Right ventricle myocardium superior (tissue), 1 donor: ENCODE data around the gene HCFC1R1. TPM values are rescaled to one million over a fixed set of nuclear protein-coding genes. Genes with fewer than 3 reads are reported as not detected.

ENCODE experiments used
- ATAC-seq: fragments of 200-7000 bp; cut with Tn5 transposase; one replicate; pipeline ENCODE4 v1.9.1; 2020; ENCODE audit warnings: mild to moderate bottlenecking; ENCODE audit not compliant: poor library complexity
- DNase-seq: peaks from one replicate; pipeline ENCODE4 v3.0.0-alpha.2; 2020
- intact Hi-C: fragments of 100-400 bp; cut with DNase I; formaldehyde crosslinking; loops from one replicate; pipeline ENCODE4 v1.11.2; 2022
- total RNA-seq: library from RNA; stranded (reverse); fragmentation: NEBNext Ultra II Directional; extraction: Animal tissue kit (Norgen Biotek cat#: 25700); gene quantifications from one replicate; pipeline ENCODE4 v1.2.1, GENCODE V29; 2021
- donor health status: DM: no; HTN: yes; CAD: no; lungs with severe emphysema.

HCFC1R1 gene
- total RNA-seq, 1 donor from 2014 or later: 53.5 TPM

GRCh38 chr16:2973093-2973492 is 50.6 kb downstream of the HCFC1R1 start:
- no peak for DNase-seq
- no peak for ATAC-seq
- intact Hi-C loops: no loop called here

Other genes starting within 250 kb of the HCFC1R1 start
- 299 TPM for gene ELOB, start 246.7 kb downstream of the HCFC1R1 start, total RNA-seq
- not detected for gene PRSS33, start 236.4 kb downstream of the HCFC1R1 start, total RNA-seq
- gene PRSS41, start 225.5 kb downstream of the HCFC1R1 start, total RNA-seq: not detected
- gene PRSS21, start 206.7 kb downstream of the HCFC1R1 start, total RNA-seq: not detected
- not detected for gene ZG16B, start 193.6 kb downstream of the HCFC1R1 start, total RNA-seq
- gene PRSS22, start 165.8 kb downstream of the HCFC1R1 start, total RNA-seq: not detected
- 27.9 TPM for gene FLYWCH2, start 140.7 kb downstream of the HCFC1R1 start, total RNA-seq
- 36.8 TPM for gene FLYWCH1, start 112.0 kb downstream of the HCFC1R1 start, total RNA-seq
- not detected for gene KREMEN2, start 59.7 kb downstream of the HCFC1R1 start, total RNA-seq
- 7.7 TPM for gene PAQR4, start 54.6 kb downstream of the HCFC1R1 start, total RNA-seq
- 1.1 TPM for gene PKMYT1, start 43.5 kb downstream of the HCFC1R1 start, total RNA-seq
- 0.73 TPM for gene CLDN9, start 11.0 kb downstream of the HCFC1R1 start, total RNA-seq
- gene CLDN6, start 5.8 kb downstream of the HCFC1R1 start, total RNA-seq: not detected
- 29.4 TPM for gene TNFRSF12A, start 3.6 kb downstream of the HCFC1R1 start, total RNA-seq
- 11.0 TPM for gene THOC6, start 93 bp upstream of the HCFC1R1 start, total RNA-seq
- not detected for gene BICDL2, start 13.0 kb upstream of the HCFC1R1 start, total RNA-seq
- gene MMP25, start 22.6 kb upstream of the HCFC1R1 start, total RNA-seq: 1.3 TPM
- gene IL32, start 41.7 kb upstream of the HCFC1R1 start, total RNA-seq: 42.6 TPM
- gene ZSCAN10, start 75.4 kb upstream of the HCFC1R1 start, total RNA-seq: not detected
- 6.9 TPM for gene ZNF205, start 88.6 kb upstream of the HCFC1R1 start, total RNA-seq
- gene ZNF213, start 111.1 kb upstream of the HCFC1R1 start, total RNA-seq: 6.1 TPM
- gene OR1F1, start 164.3 kb upstream of the HCFC1R1 start, total RNA-seq: not detected
- gene ZNF200, start 211.2 kb upstream of the HCFC1R1 start, total RNA-seq: 4.1 TPM
- gene MEFV, start 232.7 kb upstream of the HCFC1R1 start, total RNA-seq: 0.78 TPM